ENCODE results near the gene PIP5K1B. TPM values are rescaled to one million over a fixed set of nuclear protein-coding genes. Genes with fewer than 3 reads are reported as not detected.
A peak's percentile ranks its signal among the peaks of the same experiment; 100 is the strongest.

PIP5K1B gene
- total and polyA plus RNA-seq, 2 of the 13 experiments (the other 11 are each of a cell fraction or from before 2014, with no cell fraction given) = 15.8 to 17.5 TPM

DNA sequence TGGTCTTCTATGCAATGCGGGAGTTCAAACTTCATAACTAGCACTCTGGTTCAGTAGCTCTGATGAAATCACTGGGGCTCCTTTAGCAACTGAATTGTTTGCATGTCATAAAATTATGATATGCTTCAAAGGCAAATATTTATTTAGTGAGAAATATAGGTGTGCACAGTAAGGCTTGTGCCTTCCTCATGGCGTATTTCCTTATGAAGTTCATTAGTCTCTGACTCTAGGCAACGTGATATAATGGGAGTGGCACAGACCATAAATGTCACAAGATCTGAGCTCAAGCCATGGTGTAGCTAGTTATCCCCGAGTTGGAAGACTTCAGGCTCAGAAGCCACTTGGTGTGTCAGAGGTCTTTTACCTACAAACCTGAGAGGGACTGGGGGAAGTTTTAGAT, 35.5 kb downstream of the PIP5K1B start:
- Histone ChIP-seq H3K4me1 (ENCODE audit: insufficient read depth, low read length) (peaks cover 69% of the 10 kb centered on the region), H3K79me2 (ENCODE audit: insufficient read depth, low read length) (peaks cover 54% of the 10 kb centered on the region), H3K9me3 (ENCODE audit: low read length) (no peaks in the 10 kb centered on the region), H3K9ac (ENCODE audit: insufficient read depth, low read depth, low read length) (peak overlapping the region; percentile 56), H3K27ac (ENCODE audit: extremely low read length, insufficient read depth, low read length) (peak overlapping the region; percentile 81), H3K4me2 (ENCODE audit: low read depth, low read length) (peak overlapping the region; percentile 74), H3K27me3 (ENCODE audit: control insufficient read depth in 1 of 2, insufficient read depth in 2 of 2, low read length in 2 of 2) (no peaks in the 10 kb centered on the region), H3K4me3 (replicated peaks in 1 of 3; ENCODE audit: insufficient read depth in 1 of 3, low read depth in 2 of 3, low read length in 3 of 3) (peak overlapping the region; percentile 5 to 48 (median 39); a peak in 3 of 6 replicates), H3K36me3 (replicated peaks in 1 of 2; ENCODE audit: control insufficient read depth in 1 of 2, insufficient read depth in 2 of 2, low read length in 2 of 2) (peaks cover 0 to 11% of the 10 kb centered on the region in 2 experiments; a peak in 3 of 5 replicates), H2AFZ (ENCODE audit: low read length) (no peak overlapping the region), H4K20me1 (ENCODE audit: insufficient read depth, low read length) (no peaks in the 10 kb centered on the region)
- intact Hi-C loops (cut with micrococcal nuclease; ENCODE audit: unreplicated experiment) (no loop called here), in situ Hi-C loops (cut with HindIII; ENCODE audit: extremely low pct_ligation_motif_present, low pct_unique_long_range_greater_than_20kb) (no loop called here)
- CTCF ChIA-PET (ENCODE audit: low intra/inter-chr PET ratio, low total read pairs) = no interaction called here
- POLR2A ChIA-PET = interaction anchor here (1.0 to 3.0 kb wide), 8 partner anchors 9 to 39 kb away, joined by 3 to 32 read pairs (median 10); partner anchors contain the start of gene PIP5K1B
- WGBS (ENCODE audit: low lambda C conversion rate) = 15% methylated on average over 4 of the region's 4 CpGs
- no TSS peak for BruUV-seq (replicated peaks)
- ATAC-seq = peak; percentile 42
- peak; percentile 49 for DNase-seq (ENCODE audit: low spot score)
- peak; percentile 56 for FAIRE-seq
- TF ChIP-seq, protein P1, sequence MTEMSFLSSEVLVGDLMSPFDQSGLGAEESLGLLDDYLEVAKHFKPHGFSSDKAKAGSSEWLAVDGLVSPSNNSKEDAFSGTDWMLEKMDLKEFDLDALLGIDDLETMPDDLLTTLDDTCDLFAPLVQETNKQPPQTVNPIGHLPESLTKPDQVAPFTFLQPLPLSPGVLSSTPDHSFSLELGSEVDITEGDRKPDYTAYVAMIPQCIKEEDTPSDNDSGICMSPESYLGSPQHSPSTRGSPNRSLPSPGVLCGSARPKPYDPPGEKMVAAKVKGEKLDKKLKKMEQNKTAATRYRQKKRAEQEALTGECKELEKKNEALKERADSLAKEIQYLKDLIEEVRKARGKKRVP (CRISPR knock-in tag; IDR thresholded peaks at IDR 0.05) = peak in 1 of 2 experiments; percentile 90; a peak in 2 of 4 replicates
- TF ChIP-seq SOX13 (IDR thresholded peaks at IDR 0.05) = no peak
- 0 out of 4 replicates have a peak, but pooled peaks of 1 of the 2 experiments have one; percentile 6 for TF ChIP-seq SOX13 (CRISPR knock-in tag; conservative IDR thresholded peaks at IDR 0.05 in 1 of 2, IDR thresholded peaks at IDR 0.05 in 1 of 2)
- TF ChIP-seq PLRG1 (conservative IDR thresholded peaks at IDR 0.05) = no peak
- 0 out of 2 replicates have a peak, but pooled peaks have one; percentile 9 for TF ChIP-seq SMAD3 (CRISPR knock-in tag; IDR thresholded peaks at IDR 0.05)
- TF ChIP-seq, protein P2, sequence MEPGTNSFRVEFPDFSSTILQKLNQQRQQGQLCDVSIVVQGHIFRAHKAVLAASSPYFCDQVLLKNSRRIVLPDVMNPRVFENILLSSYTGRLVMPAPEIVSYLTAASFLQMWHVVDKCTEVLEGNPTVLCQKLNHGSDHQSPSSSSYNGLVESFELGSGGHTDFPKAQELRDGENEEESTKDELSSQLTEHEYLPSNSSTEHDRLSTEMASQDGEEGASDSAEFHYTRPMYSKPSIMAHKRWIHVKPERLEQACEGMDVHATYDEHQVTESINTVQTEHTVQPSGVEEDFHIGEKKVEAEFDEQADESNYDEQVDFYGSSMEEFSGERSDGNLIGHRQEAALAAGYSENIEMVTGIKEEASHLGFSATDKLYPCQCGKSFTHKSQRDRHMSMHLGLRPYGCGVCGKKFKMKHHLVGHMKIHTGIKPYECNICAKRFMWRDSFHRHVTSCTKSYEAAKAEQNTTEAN (CRISPR knock-in tag; conservative IDR thresholded peaks at IDR 0.05) = 0 out of 2 replicates have a peak, but pooled peaks have one; percentile 30
- no peak for TF ChIP-seq MAFF (IDR thresholded peaks at IDR 0.05; ENCODE audit: low read depth, low read length)
- TF ChIP-seq, protein P3, sequence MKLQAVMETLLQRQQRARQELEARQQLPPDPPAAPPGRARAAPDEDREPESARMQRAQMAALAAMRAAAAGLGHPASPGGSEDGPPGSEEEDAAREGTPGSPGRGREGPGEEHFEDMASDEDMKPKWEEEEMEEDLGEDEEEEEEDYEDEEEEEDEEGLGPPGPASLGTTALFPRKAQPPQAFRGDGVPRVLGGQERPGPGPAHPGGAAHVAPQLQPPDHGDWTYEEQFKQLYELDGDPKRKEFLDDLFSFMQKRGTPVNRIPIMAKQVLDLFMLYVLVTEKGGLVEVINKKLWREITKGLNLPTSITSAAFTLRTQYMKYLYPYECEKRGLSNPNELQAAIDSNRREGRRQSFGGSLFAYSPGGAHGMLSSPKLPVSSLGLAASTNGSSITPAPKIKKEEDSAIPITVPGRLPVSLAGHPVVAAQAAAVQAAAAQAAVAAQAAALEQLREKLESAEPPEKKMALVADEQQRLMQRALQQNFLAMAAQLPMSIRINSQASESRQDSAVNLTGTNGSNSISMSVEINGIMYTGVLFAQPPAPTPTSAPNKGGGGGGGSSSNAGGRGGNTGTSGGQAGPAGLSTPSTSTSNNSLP (IDR thresholded peaks at IDR 0.05; ENCODE audit: low read depth, low read length) = peak; percentile 21; the same call in 1 of the 2 replicates
- TF ChIP-seq ZSCAN12 (CRISPR knock-in tag; IDR thresholded peaks at IDR 0.05) = 0 out of 2 replicates have a peak, but pooled peaks have one; percentile 2
- 0 out of 2 replicates have a peak, but pooled peaks have one; percentile 19 for TF ChIP-seq FOSL2 (CRISPR knock-in tag; IDR thresholded peaks at IDR 0.05)
- TF ChIP-seq ZNF136 (CRISPR knock-in tag; IDR thresholded peaks at IDR 0.05; ENCODE audit: low read depth) = no peak
- peak in 1 of 2 experiments; percentile 42; a peak in 1 of 4 replicates for TF ChIP-seq EP300 (IDR thresholded peaks at IDR 0.05; ENCODE audit: low read depth in 2 of 2, low read length in 2 of 2)
- no peak for TF ChIP-seq EP300 (CRISPR knock-in tag; IDR thresholded peaks at IDR 0.05; ENCODE audit: borderline replicate concordance)
- TF ChIP-seq, protein P4, sequence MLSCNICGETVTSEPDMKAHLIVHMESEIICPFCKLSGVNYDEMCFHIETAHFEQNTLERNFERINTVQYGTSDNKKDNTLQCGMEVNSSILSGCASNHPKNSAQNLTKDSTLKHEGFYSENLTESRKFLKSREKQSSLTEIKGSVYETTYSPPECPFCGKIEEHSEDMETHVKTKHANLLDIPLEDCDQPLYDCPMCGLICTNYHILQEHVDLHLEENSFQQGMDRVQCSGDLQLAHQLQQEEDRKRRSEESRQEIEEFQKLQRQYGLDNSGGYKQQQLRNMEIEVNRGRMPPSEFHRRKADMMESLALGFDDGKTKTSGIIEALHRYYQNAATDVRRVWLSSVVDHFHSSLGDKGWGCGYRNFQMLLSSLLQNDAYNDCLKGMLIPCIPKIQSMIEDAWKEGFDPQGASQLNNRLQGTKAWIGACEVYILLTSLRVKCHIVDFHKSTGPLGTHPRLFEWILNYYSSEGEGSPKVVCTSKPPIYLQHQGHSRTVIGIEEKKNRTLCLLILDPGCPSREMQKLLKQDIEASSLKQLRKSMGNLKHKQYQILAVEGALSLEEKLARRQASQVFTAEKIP (CRISPR knock-in tag; IDR thresholded peaks at IDR 0.05; ENCODE audit: borderline replicate concordance) = no peak
- TF ChIP-seq CEBPG (CRISPR knock-in tag; IDR thresholded peaks at IDR 0.05) = peak; percentile 76
- no peak for TF ChIP-seq HMG20B (CRISPR knock-in tag; conservative IDR thresholded peaks at IDR 0.05)
- TF ChIP-seq TOE1 (CRISPR knock-in tag; IDR thresholded peaks at IDR 0.05) = no peak
- peak; percentile 36; the same call in 1 of the 2 replicates for TF ChIP-seq HNF4A (CRISPR knock-in tag; IDR thresholded peaks at IDR 0.05)
- TF ChIP-seq GATAD2A (CRISPR knock-in tag; IDR thresholded peaks at IDR 0.05) = peak; percentile 29; the same call in 1 of the 2 replicates
- TF ChIP-seq CEBPB (IDR thresholded peaks at IDR 0.05; ENCODE audit: borderline replicate concordance, low read depth, low read length) = peak; percentile 71
- no peak for TF ChIP-seq MIER2 (CRISPR knock-in tag; IDR thresholded peaks at IDR 0.05)
